GM23248 (cell line): ENCODE data around the gene POU5F2.

Source experiments
- EZH2 ChIP-seq: fragments of 200-600 bp; sonication (generic); IDR thresholded peaks from 2 replicates; pipeline ENCODE4 v1.6.1; 2018; ENCODE audit warnings: antibody characterized with exemption, mild to moderate bottlenecking; ENCODE audit not compliant: insufficient read depth, poor library complexity, severe bottlenecking
- EZH2phosphoT487 ChIP-seq: fragments of 200-600 bp; sonication (generic); IDR thresholded peaks from 2 replicates; pipeline ENCODE4 v1.6.1; 2018; ENCODE audit warnings: antibody characterized with exemption, moderate library complexity, mild to moderate bottlenecking, low read depth; ENCODE audit not compliant: insufficient read depth

- no peak for TF ChIP-seq EZH2
- TF ChIP-seq EZH2phosphoT487: no peak
These were observed 33.0 kb downstream of the POU5F2 start for GRCh38 chr5:93708442-93708841.
